HG03139 (cell line): ENCODE measurements around the gene NCOA3.

ENCODE experiments used
- ATAC-seq: cut with Tn5 transposase; IDR thresholded peaks from one replicate; pipeline ENCODE4 v1.9.1; 2021; ENCODE audit not compliant: unreplicated experiment

Gene NCOA3

GRCh38 chr20:47664068-47664437 is 162.4 kb downstream of the NCOA3 start:
- no peak for ATAC-seq

- ATAC-seq = no peak
These were observed 163.1 kb downstream of the NCOA3 start for GRCh38 chr20:47664744-47665143.

- no peak for ATAC-seq
These were observed 163.7 kb downstream of the NCOA3 start for GRCh38 chr20:47665221-47665991.

- no peak for ATAC-seq
These were observed 164.6 kb downstream of the NCOA3 start for GRCh38 chr20:47666304-47666703.

- no peak for ATAC-seq
These were observed 165.4 kb downstream of the NCOA3 start for GRCh38 chr20:47667086-47667485.

GRCh38 chr20:47667531-47668312 is 166.0 kb downstream of the NCOA3 start:
- no peak for ATAC-seq

GRCh38 chr20:47668313-47669151 is 166.8 kb downstream of the NCOA3 start:
- no peak for ATAC-seq

GRCh38 chr20:47669152-47669425 is 167.4 kb downstream of the NCOA3 start:
- no peak for ATAC-seq

- no peak for ATAC-seq
These were observed 167.8 kb downstream of the NCOA3 start for GRCh38 chr20:47669489-47669888.

GRCh38 chr20:47669927-47670890 is 168.5 kb downstream of the NCOA3 start:
- no peak for ATAC-seq

GRCh38 chr20:47670913-47671312 is 169.2 kb downstream of the NCOA3 start:
- ATAC-seq = no peak

GRCh38 chr20:47672166-47672565 is 170.5 kb downstream of the NCOA3 start:
- ATAC-seq = no peak

GRCh38 chr20:47672886-47673670 is 171.4 kb downstream of the NCOA3 start:
- ATAC-seq = no peak

- no peak for ATAC-seq
These were observed 171.9 kb downstream of the NCOA3 start for GRCh38 chr20:47673671-47673955.

- ATAC-seq = no peak
These were observed 172.5 kb downstream of the NCOA3 start for GRCh38 chr20:47674145-47674544.

- ATAC-seq = no peak
These were observed 173.0 kb downstream of the NCOA3 start for GRCh38 chr20:47674686-47675085.

- no peak for ATAC-seq
These were observed 173.8 kb downstream of the NCOA3 start for GRCh38 chr20:47675190-47676142.

- no peak for ATAC-seq
These were observed 174.6 kb downstream of the NCOA3 start for GRCh38 chr20:47676219-47676721.
